GM19035 (cell line): ENCODE data around the gene SHPK.

ENCODE experiments used
- ATAC-seq: cut with Tn5 transposase; IDR thresholded peaks from one replicate; pipeline ENCODE4 v1.9.1; 2021; ENCODE audit not compliant: unreplicated experiment

The SHPK gene, protein sequence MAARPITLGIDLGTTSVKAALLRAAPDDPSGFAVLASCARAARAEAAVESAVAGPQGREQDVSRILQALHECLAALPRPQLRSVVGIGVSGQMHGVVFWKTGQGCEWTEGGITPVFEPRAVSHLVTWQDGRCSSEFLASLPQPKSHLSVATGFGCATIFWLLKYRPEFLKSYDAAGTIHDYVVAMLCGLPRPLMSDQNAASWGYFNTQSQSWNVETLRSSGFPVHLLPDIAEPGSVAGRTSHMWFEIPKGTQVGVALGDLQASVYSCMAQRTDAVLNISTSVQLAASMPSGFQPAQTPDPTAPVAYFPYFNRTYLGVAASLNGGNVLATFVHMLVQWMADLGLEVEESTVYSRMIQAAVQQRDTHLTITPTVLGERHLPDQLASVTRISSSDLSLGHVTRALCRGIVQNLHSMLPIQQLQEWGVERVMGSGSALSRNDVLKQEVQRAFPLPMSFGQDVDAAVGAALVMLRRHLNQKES

GRCh38 chr17:3636154-3636907, at the start of gene SHPK, which contains the start of gene CTNS:
TSS of gene SHPK (minus strand) at chr17:3636250. CDS start at chr17:3636219, 31 bp downstream.
TSS of gene CTNS (plus strand) at chr17:3636760. CDS start at chr17:3640207, 3,447 bp downstream.
- peak; percentile 95 for ATAC-seq

DNA sequence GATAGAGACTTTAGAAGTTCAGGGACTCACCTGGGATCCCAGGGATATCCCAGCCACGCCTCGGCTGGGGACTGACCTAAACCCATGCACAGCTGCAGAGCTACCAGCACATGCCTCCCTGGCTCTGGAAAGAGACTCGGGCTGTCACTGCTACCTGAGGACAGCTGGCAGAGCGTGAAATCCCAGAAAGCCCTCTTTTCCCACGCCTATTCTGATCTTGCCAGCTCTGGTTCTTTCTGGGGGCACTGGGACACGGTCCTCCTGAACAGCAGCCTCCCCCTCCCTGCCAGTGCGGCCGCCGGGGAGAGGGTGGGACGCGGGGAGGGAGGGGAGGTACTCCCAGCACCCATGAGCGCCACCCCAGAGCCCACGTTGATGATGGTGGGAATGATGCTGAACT, 49.1 kb upstream of the SHPK start:
- no peak for ATAC-seq

- ATAC-seq, result no peak
Observed at GRCh38 chr17:3683054-3683511, 47.0 kb upstream of the SHPK start.

DNA sequence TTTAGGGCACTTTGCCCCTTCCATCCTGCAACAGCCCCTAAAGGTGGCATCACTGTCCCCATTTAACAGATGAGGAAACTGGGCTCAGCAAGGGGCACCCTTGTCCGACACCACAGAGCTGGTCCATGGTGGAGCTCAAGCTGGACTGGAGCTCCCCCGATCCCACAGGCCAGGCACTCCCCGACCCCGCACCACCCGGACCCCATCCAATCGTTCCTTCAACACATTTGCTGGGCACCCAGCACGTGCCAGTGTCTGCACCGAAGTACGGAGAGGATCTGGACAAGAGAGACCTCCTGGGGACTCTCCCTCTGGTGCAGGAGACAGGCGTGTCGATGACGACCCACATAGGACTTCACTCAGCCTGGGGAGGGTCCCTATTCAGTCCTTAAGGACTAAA, 46.0 kb upstream of the SHPK start:
- ATAC-seq, result no peak

GRCh38 chr17:3681565-3681964, 45.5 kb upstream of the SHPK start:
- ATAC-seq, result no peak

GRCh38 chr17:3681057-3681456, 45.0 kb upstream of the SHPK start:
- ATAC-seq, result no peak

DNA sequence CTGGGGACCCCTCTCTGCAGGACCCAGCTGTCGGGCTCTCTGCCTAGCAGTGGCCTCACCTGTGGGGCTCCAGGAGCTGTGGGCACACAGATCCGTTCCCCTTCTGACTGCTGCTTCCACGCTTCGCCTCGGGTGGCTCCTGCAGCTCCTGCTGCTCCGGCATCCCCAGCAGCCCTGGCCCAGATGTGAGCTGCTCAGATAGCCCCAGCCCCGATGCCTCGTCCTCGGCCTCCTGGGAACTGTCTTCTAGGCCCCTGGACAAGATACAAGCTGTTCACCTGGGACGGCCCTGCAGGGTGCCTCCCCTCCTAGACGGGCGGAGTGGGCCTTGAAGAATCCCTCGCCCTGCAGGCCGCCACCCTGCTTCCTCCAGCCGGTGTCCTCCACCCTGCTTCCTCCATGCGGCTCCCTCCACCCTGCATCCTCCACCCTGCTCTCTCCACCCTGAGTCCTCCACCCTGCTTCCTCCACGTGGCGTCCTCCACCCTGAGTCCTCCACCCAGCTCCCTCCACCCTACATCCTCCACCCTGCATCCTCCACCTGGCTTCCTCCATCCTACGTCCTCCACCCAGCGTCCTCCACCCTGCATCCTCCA, 43.6 kb upstream of the SHPK start:
- no peak for ATAC-seq

GRCh38 chr17:3678821-3679530, 42.9 kb upstream of the SHPK start:
- no peak for ATAC-seq

DNA sequence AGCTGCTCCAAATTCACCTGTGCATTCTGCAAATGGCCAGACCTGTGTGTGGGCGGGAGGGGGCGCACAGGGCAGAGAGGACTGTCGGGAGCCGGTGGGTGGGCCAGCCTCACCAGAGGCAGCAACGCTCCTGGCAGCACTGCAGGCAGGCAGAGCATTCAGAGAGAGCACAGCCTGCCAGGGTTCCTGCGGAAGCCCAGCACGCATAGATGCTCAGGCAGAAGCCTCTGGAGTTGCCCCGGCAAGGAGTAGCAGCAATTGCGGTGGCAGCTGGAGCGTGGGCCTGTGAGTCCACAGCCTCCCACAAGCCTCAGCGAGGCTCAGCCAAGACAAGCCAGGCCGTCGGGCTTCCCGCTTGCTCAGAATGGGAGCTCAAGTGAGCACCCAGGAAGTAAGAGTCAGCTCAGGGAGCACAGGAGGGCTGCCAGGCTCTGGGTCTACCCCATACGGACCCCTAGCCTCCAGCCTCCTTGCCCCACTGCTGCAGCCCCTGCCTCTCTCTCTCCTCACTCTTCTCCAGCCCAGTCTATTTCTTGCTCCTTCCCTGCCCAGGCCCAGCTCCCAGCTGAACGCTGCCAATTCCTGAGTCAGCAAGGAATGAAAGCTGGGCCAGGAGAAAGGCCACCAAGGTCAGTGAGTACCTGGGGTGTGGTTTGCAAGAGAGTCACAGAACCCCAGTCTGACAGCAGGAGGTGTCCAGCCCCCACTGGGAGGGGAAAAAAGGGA, 42.2 kb upstream of the SHPK start:
- ATAC-seq, result no peak

GRCh38 chr17:3675886-3676285, 39.8 kb upstream of the SHPK start:
- no peak for ATAC-seq

GRCh38 chr17:3672571-3672970, 36.5 kb upstream of the SHPK start:
- ATAC-seq, result no peak

GRCh38 chr17:3669548-3669947, 33.5 kb upstream of the SHPK start:
- ATAC-seq, result no peak

GRCh38 chr17:3669085-3669347, 33.0 kb upstream of the SHPK start:
- no peak for ATAC-seq

DNA sequence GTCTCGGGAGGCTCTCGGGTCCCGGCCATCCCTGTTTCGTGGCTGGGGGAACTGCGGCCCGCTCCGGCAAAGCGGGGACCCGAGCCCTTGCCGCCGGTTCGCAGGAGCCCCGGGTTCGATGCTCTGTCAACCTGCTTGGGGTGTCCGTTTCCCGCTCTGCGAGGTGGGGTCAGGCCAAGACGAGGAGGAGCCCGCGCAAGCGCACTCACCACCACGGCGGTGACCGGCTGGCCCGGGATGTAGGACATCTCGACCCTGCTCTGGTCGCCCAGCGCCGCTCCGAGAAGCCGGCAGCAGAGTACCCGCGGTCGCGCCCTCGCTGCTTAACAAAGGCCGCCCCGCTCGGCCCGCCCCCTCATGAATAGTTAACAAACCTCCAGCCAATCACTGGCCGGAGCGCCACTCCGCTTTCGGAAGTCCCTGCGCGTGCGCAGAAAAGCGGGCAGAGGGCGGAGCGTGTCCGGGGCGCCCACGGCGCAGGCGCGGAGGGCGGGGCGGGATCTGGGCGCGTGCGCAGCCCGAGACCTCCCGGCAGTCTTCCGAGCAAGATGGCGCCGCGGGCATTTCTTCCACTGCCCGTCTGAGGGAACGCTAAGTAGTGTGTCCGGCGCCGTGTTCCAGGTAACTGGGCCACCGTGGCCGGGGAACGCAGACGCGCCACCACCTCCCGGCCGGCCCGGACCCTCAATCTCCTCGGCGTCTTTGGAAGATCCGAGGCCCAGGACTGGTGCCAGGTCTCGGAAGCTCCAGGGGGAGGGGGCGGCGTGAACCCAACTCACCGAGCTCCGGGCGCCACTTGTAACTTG, 32.4 kb upstream of the SHPK start, which contains the start of the genes EMC6 and TAX1BP3:
Gene EMC6 (plus strand): TSS at position 534 of the 806 bp plus-strand sequence. CDS start 335 bp downstream, outside the sequence.
Gene TAX1BP3 (minus strand): TSS at position 300 of the 806 bp plus-strand sequence. CDS start 52 bp downstream, at position 248.
- ATAC-seq, result peak; percentile 90

GRCh38 chr17:3667366-3668278, 31.6 kb upstream of the SHPK start:
- ATAC-seq, result peak; percentile 10

GRCh38 chr17:3666516-3666915, 30.5 kb upstream of the SHPK start:
- ATAC-seq, result no peak

- no peak for ATAC-seq
Observed at GRCh38 chr17:3665834-3666233, 29.8 kb upstream of the SHPK start.
